ENCODE data around the gene CNTNAP5.

Gene CNTNAP5

GRCh38 chr2:124652099-124652498 lies 627.0 kb downstream of the CNTNAP5 start:
- Histone ChIP-seq H3K4me1 (ENCODE audit: control insufficient read depth, low read depth, low read length) (no peaks in the 10 kb centered on the region), H2BK120ac (ENCODE audit: low read depth, low read length) (no peak overlapping the region), H3K56ac (ENCODE audit: low read length) (no peak overlapping the region), H2AK5ac (ENCODE audit: low read length) (no peak overlapping the region), H3K27ac (ENCODE audit: low read depth, low read length) (no peak overlapping the region), H2BK5ac (ENCODE audit: low read length) (no peak overlapping the region), H3K9ac (ENCODE audit: low read length) (no peak overlapping the region), H3K4ac (ENCODE audit: low read depth, low read length) (no peak overlapping the region), H3K79me2 (ENCODE audit: control insufficient read depth, insufficient read depth, low read length) (no peaks in the 10 kb centered on the region), H3K79me1 (ENCODE audit: low read length) (no peaks in the 10 kb centered on the region), H3K4me3 (ENCODE audit: low read length) (no peak overlapping the region), H4K5ac (ENCODE audit: low read length) (no peak overlapping the region), H3K36me3 (ENCODE audit: control insufficient read depth, insufficient read depth, low read length) (no peaks in the 10 kb centered on the region), H2BK15ac (replicated peaks; ENCODE audit: low read depth) (no peak overlapping the region), H3K27me3 (ENCODE audit: insufficient read depth, low read length, poor library complexity) (no peaks in the 10 kb centered on the region), H4K8ac (ENCODE audit: low read depth, low read length) (no peak overlapping the region), H3K18ac (ENCODE audit: low read length) (no peak overlapping the region), H3K23ac (ENCODE audit: low read length) (no peak overlapping the region), H3K4me2 (ENCODE audit: low read length) (no peak overlapping the region)
- no CpG with 5 or more reads among the region's 1 CpG for WGBS (ENCODE audit: extremely low coverage, insufficient coverage, low lambda C conversion rate)
- no peak for DNase-seq

DNA sequence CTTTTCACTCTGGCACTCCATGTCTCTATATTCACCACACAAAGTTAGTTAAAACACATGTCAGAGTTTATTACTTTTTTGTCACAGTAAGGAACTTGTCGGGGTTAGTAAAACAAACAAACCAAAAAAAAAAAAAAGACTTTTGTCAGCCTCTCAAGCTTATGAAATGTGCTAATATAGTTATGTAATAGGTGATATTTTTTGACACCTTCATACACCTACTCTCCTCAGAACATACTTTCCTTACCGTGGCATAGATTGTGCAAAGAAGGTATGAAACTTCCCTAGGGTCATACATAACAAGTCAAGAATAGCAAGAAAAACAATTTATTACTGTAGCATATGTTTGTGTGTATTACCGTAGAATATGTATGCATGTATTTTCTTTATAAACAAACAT lies 633.3 kb downstream of the CNTNAP5 start:
- no peak overlapping the region for H3K56ac ChIP-seq (ENCODE audit: low read length)
- DNase-seq = no peak
- no peaks in the 10 kb centered on the region for H3K27me3 ChIP-seq (ENCODE audit: insufficient read depth, low read length, poor library complexity)
- H3K79me1 ChIP-seq (ENCODE audit: low read length) = no peaks in the 10 kb centered on the region
- no peak overlapping the region for H4K8ac ChIP-seq (ENCODE audit: low read depth, low read length)
- no peak overlapping the region for H2BK5ac ChIP-seq (ENCODE audit: low read length)
- H4K5ac ChIP-seq (ENCODE audit: low read length) = no peak overlapping the region
- no peak overlapping the region for H2BK120ac ChIP-seq (ENCODE audit: low read depth, low read length)
- no peak overlapping the region for H2AK5ac ChIP-seq (ENCODE audit: low read length)
- H3K4me3 ChIP-seq (ENCODE audit: low read length) = no peak overlapping the region
- H3K9ac ChIP-seq (ENCODE audit: low read length) = no peak overlapping the region
- no peaks in the 10 kb centered on the region for H3K79me2 ChIP-seq (ENCODE audit: control insufficient read depth, insufficient read depth, low read length)
- WGBS (ENCODE audit: extremely low coverage, insufficient coverage, low lambda C conversion rate) = no CpG with 5 or more reads among the region's 3 CpGs
- H3K4ac ChIP-seq (ENCODE audit: low read depth, low read length) = no peak overlapping the region
- no peak overlapping the region for H3K27ac ChIP-seq (ENCODE audit: low read depth, low read length)
- no peaks in the 10 kb centered on the region for H3K36me3 ChIP-seq (ENCODE audit: control insufficient read depth, insufficient read depth, low read length)
- no peak overlapping the region for H3K23ac ChIP-seq (ENCODE audit: low read length)
- H3K4me2 ChIP-seq (ENCODE audit: low read length) = no peak overlapping the region
- no peak overlapping the region for H2BK15ac ChIP-seq (replicated peaks; ENCODE audit: low read depth)
- no peaks in the 10 kb centered on the region for H3K4me1 ChIP-seq (ENCODE audit: control insufficient read depth, low read depth, low read length)
- H3K18ac ChIP-seq (ENCODE audit: low read length) = no peak overlapping the region

GRCh38 chr2:124661558-124661957 lies 636.5 kb downstream of the CNTNAP5 start:
- Histone ChIP-seq H3K27me3 (ENCODE audit: insufficient read depth, low read length, poor library complexity) (no peaks in the 10 kb centered on the region), H2BK120ac (ENCODE audit: low read depth, low read length) (no peak overlapping the region), H3K9ac (ENCODE audit: low read length) (no peak overlapping the region), H4K8ac (ENCODE audit: low read depth, low read length) (no peak overlapping the region), H3K79me1 (ENCODE audit: low read length) (no peaks in the 10 kb centered on the region), H2BK15ac (replicated peaks; ENCODE audit: low read depth) (no peak overlapping the region), H3K23ac (ENCODE audit: low read length) (no peak overlapping the region), H3K4me1 (ENCODE audit: control insufficient read depth, low read depth, low read length) (no peaks in the 10 kb centered on the region), H4K5ac (ENCODE audit: low read length) (no peak overlapping the region), H3K4me2 (ENCODE audit: low read length) (no peak overlapping the region), H3K4ac (ENCODE audit: low read depth, low read length) (no peak overlapping the region), H2AK5ac (ENCODE audit: low read length) (no peak overlapping the region), H3K27ac (ENCODE audit: low read depth, low read length) (no peak overlapping the region), H3K36me3 (ENCODE audit: control insufficient read depth, insufficient read depth, low read length) (no peaks in the 10 kb centered on the region), H3K56ac (ENCODE audit: low read length) (no peak overlapping the region), H3K18ac (ENCODE audit: low read length) (no peak overlapping the region), H3K79me2 (ENCODE audit: control insufficient read depth, insufficient read depth, low read length) (no peaks in the 10 kb centered on the region), H3K4me3 (ENCODE audit: low read length) (no peak overlapping the region), H2BK5ac (ENCODE audit: low read length) (no peak overlapping the region)
- no peak for DNase-seq

GRCh38 chr2:124662946-124663644 lies 638.0 kb downstream of the CNTNAP5 start:
- WGBS (ENCODE audit: extremely low coverage, insufficient coverage, low lambda C conversion rate) = no CpG with 5 or more reads among the region's 9 CpGs
- H3K23ac ChIP-seq (ENCODE audit: low read length) = no peak overlapping the region
- no peak for DNase-seq
- no peak overlapping the region for H3K18ac ChIP-seq (ENCODE audit: low read length)
- no peak overlapping the region for H2BK15ac ChIP-seq (replicated peaks; ENCODE audit: low read depth)
- H3K4me3 ChIP-seq (ENCODE audit: low read length) = no peak overlapping the region
- H4K5ac ChIP-seq (ENCODE audit: low read length) = no peak overlapping the region
- no peaks in the 10 kb centered on the region for H3K79me2 ChIP-seq (ENCODE audit: control insufficient read depth, insufficient read depth, low read length)
- no peak overlapping the region for H4K8ac ChIP-seq (ENCODE audit: low read depth, low read length)
- H3K36me3 ChIP-seq (ENCODE audit: control insufficient read depth, insufficient read depth, low read length) = no peaks in the 10 kb centered on the region
- no peak overlapping the region for H2BK5ac ChIP-seq (ENCODE audit: low read length)
- H3K56ac ChIP-seq (ENCODE audit: low read length) = no peak overlapping the region
- no peak overlapping the region for H2BK120ac ChIP-seq (ENCODE audit: low read depth, low read length)
- H3K79me1 ChIP-seq (ENCODE audit: low read length) = no peaks in the 10 kb centered on the region
- no peaks in the 10 kb centered on the region for H3K4me1 ChIP-seq (ENCODE audit: control insufficient read depth, low read depth, low read length)
- no peak overlapping the region for H2AK5ac ChIP-seq (ENCODE audit: low read length)
- no peak overlapping the region for H3K9ac ChIP-seq (ENCODE audit: low read length)
- no peak overlapping the region for H3K4ac ChIP-seq (ENCODE audit: low read depth, low read length)
- H3K27me3 ChIP-seq (ENCODE audit: insufficient read depth, low read length, poor library complexity) = no peaks in the 10 kb centered on the region
- H3K4me2 ChIP-seq (ENCODE audit: low read length) = no peak overlapping the region
- H3K27ac ChIP-seq (ENCODE audit: low read depth, low read length) = no peak overlapping the region

DNA sequence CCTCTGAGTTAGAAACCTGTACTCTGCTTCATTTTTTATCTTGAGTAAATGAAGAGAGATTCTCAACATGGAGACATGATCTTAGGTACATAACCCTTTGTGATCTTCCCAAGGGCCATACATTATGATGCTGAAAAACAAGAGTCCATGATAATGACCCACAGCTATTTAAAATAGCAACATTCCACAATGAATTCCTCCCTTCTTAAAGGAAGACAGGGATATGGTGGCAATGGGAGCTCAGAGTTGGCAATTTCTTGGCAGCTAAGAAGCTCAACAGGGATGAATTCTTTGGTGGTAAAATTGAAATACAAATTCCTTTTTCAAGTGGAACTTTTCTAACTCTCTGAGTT lies 638.5 kb downstream of the CNTNAP5 start:
- Histone ChIP-seq H3K36me3 (ENCODE audit: control insufficient read depth, insufficient read depth, low read length) (no peaks in the 10 kb centered on the region), H2BK120ac (ENCODE audit: low read depth, low read length) (no peak overlapping the region), H3K4me2 (ENCODE audit: low read length) (no peak overlapping the region), H4K8ac (ENCODE audit: low read depth, low read length) (no peak overlapping the region), H2BK15ac (replicated peaks; ENCODE audit: low read depth) (no peak overlapping the region), H3K79me2 (ENCODE audit: control insufficient read depth, insufficient read depth, low read length) (no peaks in the 10 kb centered on the region), H3K18ac (ENCODE audit: low read length) (no peak overlapping the region), H3K4ac (ENCODE audit: low read depth, low read length) (no peak overlapping the region), H3K27me3 (ENCODE audit: insufficient read depth, low read length, poor library complexity) (no peaks in the 10 kb centered on the region), H3K79me1 (ENCODE audit: low read length) (no peaks in the 10 kb centered on the region), H3K27ac (ENCODE audit: low read depth, low read length) (no peak overlapping the region), H2BK5ac (ENCODE audit: low read length) (no peak overlapping the region), H3K4me3 (ENCODE audit: low read length) (no peak overlapping the region), H3K4me1 (ENCODE audit: control insufficient read depth, low read depth, low read length) (no peaks in the 10 kb centered on the region), H4K5ac (ENCODE audit: low read length) (no peak overlapping the region), H3K23ac (ENCODE audit: low read length) (no peak overlapping the region), H3K56ac (ENCODE audit: low read length) (no peak overlapping the region), H3K9ac (ENCODE audit: low read length) (no peak overlapping the region), H2AK5ac (ENCODE audit: low read length) (no peak overlapping the region)
- peak; percentile 16 for DNase-seq

DNA sequence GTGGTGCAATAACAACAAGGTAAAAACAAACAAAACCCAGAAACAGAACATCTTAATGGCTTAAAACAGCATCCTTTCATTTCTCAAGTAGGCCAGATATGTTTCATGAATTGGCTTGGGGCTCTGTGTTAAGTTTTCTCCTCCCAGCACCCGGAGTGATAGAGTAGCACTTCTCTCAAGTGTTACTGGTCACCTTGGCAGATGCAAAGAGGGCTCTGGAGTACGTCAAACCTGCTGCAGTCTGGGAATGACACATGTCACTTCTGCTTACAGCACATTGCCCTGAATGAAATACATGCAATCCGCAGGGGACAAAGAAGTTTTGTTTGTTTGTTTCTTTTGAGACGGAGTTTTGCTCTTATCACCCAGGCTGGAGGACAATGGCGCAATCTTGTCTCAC lies 639.3 kb downstream of the CNTNAP5 start:
- Histone ChIP-seq H3K36me3 (ENCODE audit: control insufficient read depth, insufficient read depth, low read length) (no peaks in the 10 kb centered on the region), H2BK120ac (ENCODE audit: low read depth, low read length) (no peak overlapping the region), H3K27me3 (ENCODE audit: insufficient read depth, low read length, poor library complexity) (no peaks in the 10 kb centered on the region), H4K8ac (ENCODE audit: low read depth, low read length) (no peak overlapping the region), H2BK5ac (ENCODE audit: low read length) (no peak overlapping the region), H2BK15ac (replicated peaks; ENCODE audit: low read depth) (no peak overlapping the region), H3K4me3 (ENCODE audit: low read length) (no peak overlapping the region), H3K4me2 (ENCODE audit: low read length) (no peak overlapping the region), H3K79me1 (ENCODE audit: low read length) (no peaks in the 10 kb centered on the region), H3K27ac (ENCODE audit: low read depth, low read length) (no peak overlapping the region), H3K79me2 (ENCODE audit: control insufficient read depth, insufficient read depth, low read length) (no peaks in the 10 kb centered on the region), H3K4ac (ENCODE audit: low read depth, low read length) (no peak overlapping the region), H2AK5ac (ENCODE audit: low read length) (no peak overlapping the region), H4K5ac (ENCODE audit: low read length) (no peak overlapping the region), H3K23ac (ENCODE audit: low read length) (no peak overlapping the region), H3K56ac (ENCODE audit: low read length) (no peak overlapping the region), H3K18ac (ENCODE audit: low read length) (no peak overlapping the region), H3K4me1 (ENCODE audit: control insufficient read depth, low read depth, low read length) (no peaks in the 10 kb centered on the region), H3K9ac (ENCODE audit: low read length) (no peak overlapping the region)
- WGBS (ENCODE audit: extremely low coverage, insufficient coverage, low lambda C conversion rate) = no CpG with 5 or more reads among the region's 5 CpGs
- DNase-seq = no peak
